T-helper 2 cell treated with Interferon-gamma antibody and Interleukin-4, amounts not matched to agents 5 μg/mL and 100 μg/mL, for 36 hours (primary cell): ENCODE measurements around the gene DIP2A.

Experiments
- DNase-seq: peaks from one replicate; pipeline ENCODE4 v3.0.0; 2021; ENCODE audit warnings: low spot score
- H3K27ac Mint-ChIP-seq: one replicate; pipeline ENCODE4 v1.8.0; 2021; ENCODE audit warnings: mild to moderate bottlenecking, mixed read lengths
- H3K27me3 Mint-ChIP-seq: one replicate; pipeline ENCODE4 v1.8.0; 2021; ENCODE audit warnings: low read depth, mixed read lengths
- H3K36me3 Mint-ChIP-seq: one replicate; pipeline ENCODE4 v1.8.0; 2021; ENCODE audit warnings: low read depth, mixed read lengths
- H3K4me1 Mint-ChIP-seq: one replicate; pipeline ENCODE4 v1.8.0; 2021; ENCODE audit warnings: low read depth, mixed read lengths
- H3K4me3 Mint-ChIP-seq: one replicate; pipeline ENCODE4 v1.8.0; 2022; ENCODE audit warnings: mild to moderate bottlenecking, moderate library complexity, mixed read lengths
- H3K9me3 Mint-ChIP-seq: one replicate; pipeline ENCODE4 v1.8.0; 2021; ENCODE audit warnings: mixed read lengths

Gene DIP2A

GRCh38 chr21:46489162-46489663 lies 30.5 kb downstream of the DIP2A start:
- Mint-ChIP-seq H3K9me3 (no peaks in the 10 kb centered on the region), H3K36me3 (peaks cover 37% of the 10 kb centered on the region), H3K27ac (no peak overlapping the region), H3K27me3 (no peaks in the 10 kb centered on the region), H3K4me3 (no peak overlapping the region), H3K4me1 (peaks cover 2% of the 10 kb centered on the region)
- no peak for DNase-seq

- no peaks in the 10 kb centered on the region for H3K27me3 Mint-ChIP-seq
- DNase-seq = no peak
- H3K4me1 Mint-ChIP-seq = peaks cover 2% of the 10 kb centered on the region
- no peak overlapping the region for H3K27ac Mint-ChIP-seq
- no peaks in the 10 kb centered on the region for H3K9me3 Mint-ChIP-seq
- peaks cover 38% of the 10 kb centered on the region for H3K36me3 Mint-ChIP-seq
- no peak overlapping the region for H3K4me3 Mint-ChIP-seq
These were observed 31.1 kb downstream of the DIP2A start for GRCh38 chr21:46489800-46490199.

- Mint-ChIP-seq H3K4me1 (peaks cover 2% of the 10 kb centered on the region), H3K27ac (no peak overlapping the region), H3K27me3 (no peaks in the 10 kb centered on the region), H3K9me3 (no peaks in the 10 kb centered on the region), H3K4me3 (no peak overlapping the region), H3K36me3 (peaks cover 44% of the 10 kb centered on the region)
- DNase-seq = no peak
These were observed 32.9 kb downstream of the DIP2A start for GRCh38 chr21:46491553-46491952.

- no peaks in the 10 kb centered on the region for H3K27me3 Mint-ChIP-seq
- H3K4me1 Mint-ChIP-seq = peaks cover 2% of the 10 kb centered on the region
- no peak overlapping the region for H3K4me3 Mint-ChIP-seq
- DNase-seq = no peak
- no peaks in the 10 kb centered on the region for H3K9me3 Mint-ChIP-seq
- no peak overlapping the region for H3K27ac Mint-ChIP-seq
- H3K36me3 Mint-ChIP-seq = peaks cover 40% of the 10 kb centered on the region
These were observed 34.2 kb downstream of the DIP2A start for GRCh38 chr21:46492851-46493250.

- H3K27me3 Mint-ChIP-seq = no peaks in the 10 kb centered on the region
- H3K9me3 Mint-ChIP-seq = no peaks in the 10 kb centered on the region
- H3K4me1 Mint-ChIP-seq = no peaks in the 10 kb centered on the region
- peaks cover 44% of the 10 kb centered on the region for H3K36me3 Mint-ChIP-seq
- no peak overlapping the region for H3K27ac Mint-ChIP-seq
- no peak for DNase-seq
- H3K4me3 Mint-ChIP-seq = no peak overlapping the region
These were observed 35.1 kb downstream of the DIP2A start for GRCh38 chr21:46493828-46494227.

GRCh38 chr21:46498335-46499050 lies 39.8 kb downstream of the DIP2A start:
- H3K36me3 Mint-ChIP-seq = peaks cover 44% of the 10 kb centered on the region
- H3K27me3 Mint-ChIP-seq = no peaks in the 10 kb centered on the region
- peaks cover 24% of the 10 kb centered on the region for H3K4me1 Mint-ChIP-seq
- H3K4me3 Mint-ChIP-seq = no peak overlapping the region
- H3K9me3 Mint-ChIP-seq = no peaks in the 10 kb centered on the region
- no peak overlapping the region for H3K27ac Mint-ChIP-seq
- no peak for DNase-seq

- Mint-ChIP-seq H3K27ac (peak overlapping the region; percentile 56), H3K9me3 (no peaks in the 10 kb centered on the region), H3K36me3 (peaks cover 38% of the 10 kb centered on the region), H3K4me3 (peak overlapping the region; percentile 6), H3K4me1 (peaks cover 31% of the 10 kb centered on the region), H3K27me3 (no peaks in the 10 kb centered on the region)
- DNase-seq = no peak
These were observed 41.7 kb downstream of the DIP2A start for GRCh38 chr21:46500224-46500861.

GRCh38 chr21:46503922-46504550 lies 45.3 kb downstream of the DIP2A start:
- H3K27me3 Mint-ChIP-seq = no peaks in the 10 kb centered on the region
- DNase-seq = no peak
- no peak overlapping the region for H3K4me3 Mint-ChIP-seq
- no peak overlapping the region for H3K27ac Mint-ChIP-seq
- peaks cover 33% of the 10 kb centered on the region for H3K4me1 Mint-ChIP-seq
- no peaks in the 10 kb centered on the region for H3K9me3 Mint-ChIP-seq
- peaks cover 37% of the 10 kb centered on the region for H3K36me3 Mint-ChIP-seq

GRCh38 chr21:46504666-46505065 lies 46.0 kb downstream of the DIP2A start:
- H3K4me1 Mint-ChIP-seq = peaks cover 29% of the 10 kb centered on the region
- H3K36me3 Mint-ChIP-seq = peaks cover 32% of the 10 kb centered on the region
- no peak for DNase-seq
- no peak overlapping the region for H3K27ac Mint-ChIP-seq
- no peak overlapping the region for H3K4me3 Mint-ChIP-seq
- H3K9me3 Mint-ChIP-seq = no peaks in the 10 kb centered on the region
- H3K27me3 Mint-ChIP-seq = no peaks in the 10 kb centered on the region

GRCh38 chr21:46507562-46507961 lies 48.9 kb downstream of the DIP2A start:
- H3K4me1 Mint-ChIP-seq = peaks cover 14% of the 10 kb centered on the region
- DNase-seq = no peak
- no peaks in the 10 kb centered on the region for H3K27me3 Mint-ChIP-seq
- no peaks in the 10 kb centered on the region for H3K9me3 Mint-ChIP-seq
- no peak overlapping the region for H3K4me3 Mint-ChIP-seq
- peaks cover 43% of the 10 kb centered on the region for H3K36me3 Mint-ChIP-seq
- H3K27ac Mint-ChIP-seq = no peak overlapping the region

GRCh38 chr21:46509741-46510502 lies 51.2 kb downstream of the DIP2A start:
- no peak overlapping the region for H3K27ac Mint-ChIP-seq
- no peaks in the 10 kb centered on the region for H3K9me3 Mint-ChIP-seq
- H3K27me3 Mint-ChIP-seq = no peaks in the 10 kb centered on the region
- DNase-seq = no peak
- H3K36me3 Mint-ChIP-seq = peaks cover 40% of the 10 kb centered on the region
- H3K4me3 Mint-ChIP-seq = no peak overlapping the region
- peaks cover 3% of the 10 kb centered on the region for H3K4me1 Mint-ChIP-seq

GRCh38 chr21:46515109-46515508 lies 56.4 kb downstream of the DIP2A start:
- no peak overlapping the region for H3K27ac Mint-ChIP-seq
- DNase-seq = no peak

GRCh38 chr21:46516068-46516467 lies 57.4 kb downstream of the DIP2A start:
- Mint-ChIP-seq H3K27ac (no peak overlapping the region), H3K36me3 (peaks cover 51% of the 10 kb centered on the region), H3K27me3 (no peaks in the 10 kb centered on the region), H3K4me3 (no peak overlapping the region), H3K9me3 (peaks cover 4% of the 10 kb centered on the region), H3K4me1 (peaks cover 3% of the 10 kb centered on the region)
- no peak for DNase-seq

More at GRCh38 chr21:46515109-46515508, 56.4 kb downstream of the DIP2A start:
- Mint-ChIP-seq H3K36me3 (peaks cover 50% of the 10 kb centered on the region), H3K27me3 (no peaks in the 10 kb centered on the region), H3K4me1 (peaks cover 3% of the 10 kb centered on the region), H3K9me3 (peaks cover 4% of the 10 kb centered on the region), H3K4me3 (no peak overlapping the region)

- no peak for DNase-seq
- Mint-ChIP-seq H3K9me3 (peaks cover 4% of the 10 kb centered on the region), H3K27me3 (no peaks in the 10 kb centered on the region), H3K36me3 (peaks cover 43% of the 10 kb centered on the region), H3K4me1 (peaks cover 3% of the 10 kb centered on the region), H3K27ac (no peak overlapping the region), H3K4me3 (no peak overlapping the region)
These were observed 58.7 kb downstream of the DIP2A start for GRCh38 chr21:46517361-46517760.
